Endodermal cell (in vitro differentiated cells): ENCODE data around the gene BDKRB1. TPM values are rescaled to one million over a fixed set of nuclear protein-coding genes. Genes with fewer than 3 reads are reported as not detected.

ENCODE experiments used
- DNase-seq: peaks from one replicate; pipeline ENCODE4 v3.0.0-alpha.2; 2017
- H3K27ac ChIP-seq: 2 replicates; pipeline ENCODE4 v1.5.1; 2013; ENCODE audit warnings: mild to moderate bottlenecking, low read depth, low read length, moderate library complexity
- H3K27me3 ChIP-seq: 2 replicates; pipeline ENCODE4 v1.6.1; 2013; ENCODE audit warnings: mild to moderate bottlenecking, low read length, moderate library complexity; ENCODE audit not compliant: insufficient read depth, control insufficient read depth, poor library complexity, severe bottlenecking
- H3K36me3 ChIP-seq: 2 replicates; pipeline ENCODE4 v1.7.0; 2013; ENCODE audit warnings: mild to moderate bottlenecking, low read length, moderate library complexity; ENCODE audit not compliant: control insufficient read depth, insufficient read depth
- H3K4me1 ChIP-seq: one replicate; pipeline ENCODE4 v1.7.0; 2013; ENCODE audit warnings: low read length; ENCODE audit not compliant: control insufficient read depth, insufficient read depth
- H3K4me3 ChIP-seq: 2 replicates; pipeline ENCODE4 v1.5.1; 2013; ENCODE audit warnings: mild to moderate bottlenecking, low read length, moderate library complexity
- H3K9ac ChIP-seq: 2 replicates; pipeline ENCODE4 v1.6.1; 2013; ENCODE audit warnings: mild to moderate bottlenecking, low read length, moderate library complexity; ENCODE audit not compliant: poor library complexity, severe bottlenecking; ENCODE audit errors: extremely low read depth
- H3K9me3 ChIP-seq: 2 replicates; pipeline ENCODE4 v1.6.1; 2013; ENCODE audit warnings: mild to moderate bottlenecking, low read length, moderate library complexity; ENCODE audit not compliant: control insufficient read depth
- H3K27ac Mint-ChIP-seq: 2 replicates; pipeline ENCODE4 v1.8.0; 2020; ENCODE audit warnings: mixed read lengths
- H3K27me3 Mint-ChIP-seq: 2 replicates; pipeline ENCODE4 v1.8.0; 2021; ENCODE audit warnings: mild to moderate bottlenecking, mixed read lengths; ENCODE audit not compliant: insufficient read depth
- H3K36me3 Mint-ChIP-seq: 2 replicates; pipeline ENCODE4 v1.8.0; 2020; ENCODE audit warnings: low read depth, mixed read lengths
- H3K4me1 Mint-ChIP-seq: 2 replicates; pipeline ENCODE4 v1.8.0; 2020; ENCODE audit warnings: mixed read lengths
- H3K4me3 Mint-ChIP-seq: 2 replicates; pipeline ENCODE4 v1.8.0; 2020; ENCODE audit warnings: mild to moderate bottlenecking, moderate library complexity, mixed read lengths
- H3K9me3 Mint-ChIP-seq: 2 replicates; pipeline ENCODE4 v1.8.0; 2020; ENCODE audit warnings: mild to moderate bottlenecking, mixed read lengths
- WGBS, 2 experiments: methylation state at CpG; one replicate each; pipeline versions ENCODE4 v1.1.5 to v1.1.7; 2013; ENCODE audit warnings: missing lambda C conversion rate in 2 of 2, mixed read lengths in 1 of 2; ENCODE audit not compliant: insufficient coverage in 1 of 2, insufficient read length in 1 of 2; 5-methylcytosine and 5-hydroxymethylcytosine counted together
- total RNA-seq, 2 donors: library from RNA; stranded (reverse); fragmentation: NEBNext Ultra II Directional in 1 of 2; extraction: Animal tissue kit (Norgen Biotek cat#: 25700) in 1 of 2; gene quantifications; 2 replicates in 1 of 2; 3 replicates in 1 of 2; pipeline ENCODE4 v1.2.1, GENCODE V29; 2021
- TF ChIP-seq, protein P1 (sequence below): fragments of 200-600 bp; sonication (generic); conservative IDR thresholded peaks from 2 replicates; pipeline ENCODE4 v1.5.0; 2021; ENCODE audit warnings: antibody characterized with exemption, mild to moderate bottlenecking

Gene BDKRB1
- total RNA-seq, 2 donors from 2014 or later = 0.24 TPM; not detected in 1

GRCh38 chr14:96208739-96209138, 47.3 kb upstream of the BDKRB1 start:
- no peak overlapping the region for H3K27ac Mint-ChIP-seq
- Histone ChIP-seq H3K27ac (no peak overlapping the region), H3K9ac (no peak overlapping the region), H3K27me3 (no peaks in the 10 kb centered on the region), H3K9me3 (peaks cover 10% of the 10 kb centered on the region), H3K36me3 (no peaks in the 10 kb centered on the region), H3K4me1 (peaks cover 16% of the 10 kb centered on the region), H3K4me3 (no peak overlapping the region)
- H3K27me3 Mint-ChIP-seq = no peaks in the 10 kb centered on the region
- peaks cover 16% of the 10 kb centered on the region for H3K36me3 Mint-ChIP-seq
- DNase-seq = no peak
- H3K4me3 Mint-ChIP-seq = no peak overlapping the region
- peaks cover 11% of the 10 kb centered on the region for H3K9me3 Mint-ChIP-seq
- H3K4me1 Mint-ChIP-seq = peaks cover 19% of the 10 kb centered on the region
- TF ChIP-seq, protein P1, sequence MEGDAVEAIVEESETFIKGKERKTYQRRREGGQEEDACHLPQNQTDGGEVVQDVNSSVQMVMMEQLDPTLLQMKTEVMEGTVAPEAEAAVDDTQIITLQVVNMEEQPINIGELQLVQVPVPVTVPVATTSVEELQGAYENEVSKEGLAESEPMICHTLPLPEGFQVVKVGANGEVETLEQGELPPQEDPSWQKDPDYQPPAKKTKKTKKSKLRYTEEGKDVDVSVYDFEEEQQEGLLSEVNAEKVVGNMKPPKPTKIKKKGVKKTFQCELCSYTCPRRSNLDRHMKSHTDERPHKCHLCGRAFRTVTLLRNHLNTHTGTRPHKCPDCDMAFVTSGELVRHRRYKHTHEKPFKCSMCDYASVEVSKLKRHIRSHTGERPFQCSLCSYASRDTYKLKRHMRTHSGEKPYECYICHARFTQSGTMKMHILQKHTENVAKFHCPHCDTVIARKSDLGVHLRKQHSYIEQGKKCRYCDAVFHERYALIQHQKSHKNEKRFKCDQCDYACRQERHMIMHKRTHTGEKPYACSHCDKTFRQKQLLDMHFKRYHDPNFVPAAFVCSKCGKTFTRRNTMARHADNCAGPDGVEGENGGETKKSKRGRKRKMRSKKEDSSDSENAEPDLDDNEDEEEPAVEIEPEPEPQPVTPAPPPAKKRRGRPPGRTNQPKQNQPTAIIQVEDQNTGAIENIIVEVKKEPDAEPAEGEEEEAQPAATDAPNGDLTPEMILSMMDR = no peak
- WGBS, 2 experiments = 93% methylated on average over 10 to 12 of the region's 12 CpGs

GRCh38 chr14:96212140-96212539, 43.9 kb upstream of the BDKRB1 start:
- H3K27me3 Mint-ChIP-seq = no peaks in the 10 kb centered on the region
- no peak overlapping the region for H3K4me3 Mint-ChIP-seq
- DNase-seq = no peak
- H3K9ac ChIP-seq = no peak overlapping the region
- TF ChIP-seq, protein P1 = no peak
- H3K4me1 Mint-ChIP-seq = peaks cover 3% of the 10 kb centered on the region
- H3K9me3 ChIP-seq = peaks cover 10% of the 10 kb centered on the region
- peaks cover 11% of the 10 kb centered on the region for H3K9me3 Mint-ChIP-seq
- H3K4me3 ChIP-seq = no peak overlapping the region
- H3K36me3 Mint-ChIP-seq = peaks cover 16% of the 10 kb centered on the region
- no peak overlapping the region for H3K27ac Mint-ChIP-seq
- no peak overlapping the region for H3K27ac ChIP-seq
- no peaks in the 10 kb centered on the region for H3K4me1 ChIP-seq
- no peaks in the 10 kb centered on the region for H3K36me3 ChIP-seq
- H3K27me3 ChIP-seq = no peaks in the 10 kb centered on the region

- Mint-ChIP-seq H3K9me3 (peaks cover 11% of the 10 kb centered on the region), H3K27ac (no peak overlapping the region), H3K4me1 (peaks cover 3% of the 10 kb centered on the region), H3K4me3 (no peak overlapping the region), H3K36me3 (peaks cover 16% of the 10 kb centered on the region), H3K27me3 (no peaks in the 10 kb centered on the region)
- Histone ChIP-seq H3K4me1 (no peaks in the 10 kb centered on the region), H3K36me3 (no peaks in the 10 kb centered on the region), H3K9me3 (peaks cover 10% of the 10 kb centered on the region), H3K4me3 (no peak overlapping the region), H3K9ac (no peak overlapping the region), H3K27ac (no peak overlapping the region), H3K27me3 (no peaks in the 10 kb centered on the region)
- 91 to 100% methylated on average over 3 to 4 of the region's 4 CpGs for WGBS, 2 experiments
- TF ChIP-seq, protein P1 = no peak
- no peak for DNase-seq
These were observed 43.1 kb upstream of the BDKRB1 start for GRCh38 chr14:96212896-96213295.
